Middle frontal gyrus (tissue), 1 donor: ENCODE data around the gene MT1E.
A peak's percentile ranks its signal among the peaks of the same experiment; 100 is the strongest.
"Not testable (repeated sequence)": the region's sequence is repeated elsewhere in the genome, so short reads cannot be mapped to it uniquely, and the experiment has no call there.

Experiments used
- DNase-seq: peaks from one replicate; pipeline ENCODE4 v3.0.0-alpha.2; 2015; ENCODE audit warnings: low spot score; ENCODE audit errors: extremely low spot score

Gene MT1E

DNA sequence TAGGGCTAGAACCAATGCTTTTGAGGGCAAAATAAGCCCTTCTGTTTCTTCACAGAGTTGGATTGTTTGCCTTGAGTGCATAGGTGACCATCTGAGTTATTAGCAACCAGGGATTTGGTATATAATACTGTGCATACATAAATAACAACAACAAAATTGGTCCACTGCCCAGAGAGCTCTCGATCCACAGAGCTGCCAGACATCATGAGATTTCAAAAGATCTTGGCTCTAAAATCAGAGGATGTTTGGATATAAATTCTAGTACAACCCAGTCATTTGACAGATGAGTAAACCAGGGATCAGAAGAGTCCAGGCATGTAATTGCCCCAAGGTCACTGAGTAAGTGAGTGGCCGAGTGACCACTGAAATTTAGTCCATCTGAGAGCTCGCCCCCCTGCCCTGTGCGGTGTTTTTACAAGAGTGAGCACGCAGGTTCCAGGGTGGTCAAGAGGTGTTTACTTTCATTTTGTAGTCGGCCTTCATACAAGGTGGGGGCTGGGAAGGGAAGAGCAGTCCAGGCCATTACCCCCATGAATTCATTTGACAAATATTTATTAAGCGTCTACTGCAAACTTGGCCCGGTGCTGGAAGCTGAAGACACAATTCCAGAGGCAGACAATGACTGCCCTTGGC, 19.0 kb upstream of the MT1E start:
- DNase-seq, result no peak

DNA sequence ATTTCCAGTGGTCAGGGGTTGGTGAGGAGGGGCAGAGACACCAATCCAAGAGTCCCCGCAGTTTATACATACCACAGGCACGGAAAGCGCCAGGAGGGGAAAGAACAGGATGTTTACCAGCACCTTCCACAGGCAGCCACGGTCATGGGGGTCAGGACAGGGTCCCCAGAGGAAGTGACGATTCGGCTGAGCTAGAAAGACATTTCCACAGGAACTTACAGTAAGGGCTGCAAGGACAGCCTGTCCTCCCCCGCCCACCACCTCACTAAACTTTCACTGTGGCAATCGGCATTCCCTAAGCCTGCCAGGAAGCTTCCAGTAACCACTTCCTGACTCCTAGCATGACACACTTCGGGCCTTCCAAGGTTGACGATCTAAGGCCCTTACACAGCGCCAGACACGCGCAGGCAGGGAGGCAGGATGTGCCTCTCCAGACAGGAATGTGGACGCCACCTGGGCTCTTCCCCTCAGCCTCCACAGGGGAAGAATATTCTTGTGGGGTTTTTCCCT, 18.4 kb upstream of the MT1E start:
- DNase-seq, result no peak

DNA sequence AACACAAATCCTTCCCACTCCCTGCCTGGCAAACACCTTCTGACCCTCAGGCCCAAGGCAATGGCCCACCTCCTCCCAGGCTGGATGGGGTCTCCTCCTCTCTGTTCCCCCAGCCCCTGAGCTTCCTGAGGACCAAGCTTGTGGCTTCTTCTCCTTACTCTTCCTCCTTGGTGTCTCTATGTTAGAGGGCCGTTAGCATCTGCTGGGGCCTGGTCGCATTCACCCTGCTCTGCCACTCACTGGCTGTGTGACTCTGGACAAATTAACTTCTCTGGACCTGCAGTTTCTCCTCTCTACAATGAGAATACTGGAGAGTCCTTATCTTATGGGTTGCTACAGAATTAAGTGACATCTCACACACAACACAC, 17.9 kb upstream of the MT1E start:
- DNase-seq, result no peak

DNA sequence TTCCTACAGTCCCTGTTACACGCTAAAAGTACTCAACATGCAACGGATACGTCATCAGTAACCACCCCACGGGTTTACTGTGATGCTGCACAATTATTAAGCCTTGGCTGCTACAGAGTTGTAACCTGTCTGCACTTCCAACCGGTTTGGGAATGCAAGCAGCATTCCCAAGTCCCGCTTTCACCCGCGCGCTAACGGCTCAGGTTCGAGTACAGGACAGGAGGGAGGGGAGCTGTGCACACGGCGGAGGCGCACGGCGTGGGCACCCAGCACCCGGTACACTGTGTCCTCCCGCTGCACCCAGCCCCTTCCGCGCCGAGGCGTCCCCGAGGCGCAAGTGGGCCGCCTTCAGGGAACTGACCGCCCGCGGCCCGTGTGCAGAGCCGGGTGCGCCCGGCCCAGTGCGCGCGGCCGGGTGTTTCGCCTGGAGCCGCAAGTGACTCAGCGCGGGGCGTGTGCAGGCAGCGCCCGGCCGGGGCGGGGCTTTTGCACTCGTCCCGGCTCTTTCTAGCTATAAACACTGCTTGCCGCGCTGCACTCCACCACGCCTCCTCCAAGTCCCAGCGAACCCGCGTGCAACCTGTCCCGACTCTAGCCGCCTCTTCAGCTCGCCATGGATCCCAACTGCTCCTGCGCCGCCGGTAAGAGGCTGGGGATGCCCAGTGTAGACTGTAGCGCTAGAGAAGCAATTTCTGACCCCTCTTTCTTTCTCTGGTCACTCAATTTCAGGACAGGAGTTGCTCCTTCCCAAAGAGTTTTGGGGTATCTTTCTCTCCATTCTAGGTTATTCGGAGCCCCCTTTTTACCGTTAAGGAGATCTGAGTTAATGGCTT, 17.3 kb upstream of the MT1E start, which contains the start of gene MT2A:
TSS of gene MT2A (plus strand) at position 542 of the 833 bp plus-strand sequence. CDS start at position 614, 72 bp downstream.
- peak; percentile 90 for DNase-seq

DNA sequence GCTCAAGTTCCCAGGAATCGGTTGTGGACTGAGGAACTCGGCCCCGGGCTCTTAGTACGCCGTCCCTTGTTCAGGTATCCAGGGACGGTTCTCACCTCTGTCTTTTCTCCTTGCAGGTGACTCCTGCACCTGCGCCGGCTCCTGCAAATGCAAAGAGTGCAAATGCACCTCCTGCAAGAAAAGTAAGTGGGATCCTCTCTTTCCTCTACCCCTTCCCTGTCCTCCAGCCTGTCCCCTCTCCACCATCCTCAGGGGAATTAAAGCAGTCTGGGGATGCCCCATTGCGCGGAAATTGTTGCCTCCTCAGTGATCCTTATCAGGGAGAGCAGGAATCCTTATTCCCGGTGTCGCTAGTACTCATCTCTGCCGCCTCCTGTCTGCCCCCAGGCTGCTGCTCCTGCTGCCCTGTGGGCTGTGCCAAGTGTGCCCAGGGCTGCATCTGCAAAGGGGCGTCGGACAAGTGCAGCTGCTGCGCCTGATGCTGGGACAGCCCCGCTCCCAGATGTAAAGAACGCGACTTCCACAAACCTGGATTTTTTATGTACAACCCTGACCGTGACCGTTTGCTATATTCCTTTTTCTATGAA, 16.6 kb upstream of the MT1E start:
- no peak for DNase-seq

DNA sequence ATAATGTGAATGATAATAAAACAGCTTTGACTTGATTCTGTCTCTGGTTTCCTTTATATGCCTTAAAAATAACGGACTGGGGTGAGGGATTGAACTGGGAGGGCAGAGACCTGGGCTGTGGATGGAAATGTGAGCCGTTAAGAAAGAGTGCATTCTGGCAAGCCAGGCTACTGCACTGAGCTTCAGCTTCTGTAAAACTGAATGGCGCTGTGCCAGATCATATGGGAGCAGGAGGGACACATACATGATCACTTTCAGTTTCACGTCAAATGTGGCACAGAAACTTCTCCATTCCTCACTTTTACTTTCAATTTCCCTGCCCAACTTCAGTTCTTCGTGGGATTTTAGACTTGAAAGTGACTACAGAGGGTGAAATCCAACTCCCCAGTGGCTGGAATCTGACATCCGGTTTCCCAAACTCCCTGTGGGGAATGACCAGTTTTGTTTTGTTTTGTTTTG, 16.1 kb upstream of the MT1E start:
- DNase-seq, result no peak

DNA sequence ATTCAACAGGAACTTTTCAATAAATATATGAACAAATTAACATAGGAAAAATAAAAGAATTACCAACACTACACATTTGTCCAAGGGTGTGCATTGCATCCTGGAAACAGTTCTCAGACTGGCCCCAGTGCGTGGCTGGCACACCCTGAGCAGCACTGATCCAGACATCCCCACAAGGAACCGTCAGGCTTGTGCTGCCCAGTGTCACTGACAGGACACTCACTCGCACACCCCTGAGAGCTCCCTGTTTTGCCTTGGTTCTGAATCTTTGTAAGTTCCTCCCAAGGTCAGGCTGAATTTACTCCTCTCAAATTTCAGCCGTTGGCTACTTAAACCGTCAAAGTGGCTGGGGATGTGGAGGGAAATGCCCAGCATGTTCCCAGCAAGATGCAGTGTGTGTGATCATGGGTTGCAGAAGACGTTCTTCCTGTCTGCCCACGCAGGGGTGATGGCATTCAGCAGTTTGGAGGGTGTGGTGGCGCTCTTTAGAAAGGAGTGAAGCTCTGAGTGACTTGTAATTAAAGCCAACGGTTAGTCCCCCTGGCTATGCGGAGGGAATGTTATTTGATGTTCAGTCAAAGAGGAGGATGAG, 15.5 kb upstream of the MT1E start:
- no peak for DNase-seq

DNA sequence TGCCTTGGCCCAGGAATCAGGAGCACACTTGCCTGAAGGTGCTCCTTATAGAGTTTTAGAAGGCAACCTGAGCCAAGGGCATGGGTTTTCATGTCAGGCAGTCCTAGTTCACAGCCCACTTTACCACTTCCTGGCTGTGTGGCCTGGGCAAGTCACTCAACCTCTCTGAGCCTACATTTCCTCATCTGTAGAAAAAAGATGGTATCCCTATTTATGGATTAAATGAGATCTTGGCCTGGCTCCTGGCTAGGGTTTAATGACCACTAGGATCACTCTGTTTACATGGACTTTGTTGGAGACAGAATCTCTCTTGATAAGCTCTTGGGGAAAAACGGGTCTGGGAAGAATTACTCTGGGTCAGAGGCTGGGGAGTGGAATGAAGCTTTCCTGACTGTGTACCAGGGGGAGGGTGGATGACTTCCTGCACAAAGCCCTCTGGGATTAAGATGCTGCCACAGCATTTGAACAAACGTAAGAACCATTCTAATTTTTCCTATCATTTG, 14.9 kb upstream of the MT1E start:
- DNase-seq, result no peak

DNA sequence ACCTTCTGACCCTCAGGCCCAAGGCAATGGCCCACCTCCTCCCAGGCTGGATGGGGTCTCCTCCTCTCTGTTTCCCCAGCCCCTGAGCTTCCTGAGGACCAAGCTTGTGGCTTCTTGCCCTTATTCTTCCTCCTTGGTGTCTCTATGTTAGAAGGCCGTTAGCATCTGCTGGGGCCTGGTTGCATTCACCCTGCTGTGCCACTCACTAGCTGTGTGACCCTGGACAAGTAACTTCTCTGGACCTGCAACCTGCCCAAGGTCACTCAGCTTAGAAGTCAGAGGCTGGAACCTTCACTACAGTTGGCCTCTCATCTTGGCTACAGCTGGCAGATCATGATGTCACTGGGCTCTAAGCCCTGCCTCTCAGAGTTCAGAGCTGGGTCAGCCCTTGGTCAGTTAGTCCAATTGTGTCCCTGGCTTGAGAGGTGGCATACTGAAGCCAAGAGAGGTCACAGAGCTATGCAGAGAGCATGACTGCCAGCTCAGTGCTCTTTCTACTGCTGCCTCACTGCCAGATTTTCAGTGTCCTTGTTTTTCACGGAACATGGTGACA, 14.2 kb upstream of the MT1E start:
- DNase-seq, result no peak

DNA sequence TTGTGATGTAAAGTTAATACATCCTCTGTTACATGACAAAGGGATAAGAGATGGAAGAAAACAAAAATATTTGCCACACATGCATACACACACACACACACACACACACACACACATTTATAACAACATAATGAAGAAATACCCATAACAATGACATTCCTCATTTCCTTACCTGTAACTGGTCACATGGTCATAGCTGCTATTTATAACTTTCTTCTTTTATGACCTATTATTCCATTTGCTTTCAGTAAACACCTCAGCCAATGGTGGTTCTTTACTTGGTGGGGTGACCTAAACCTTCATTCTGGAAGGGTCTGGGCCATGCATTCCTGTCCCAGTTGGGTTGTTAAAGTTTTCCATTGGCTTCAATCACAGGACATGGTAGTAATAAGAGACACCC, 11.9 kb upstream of the MT1E start:
- DNase-seq, result no peak

DNA sequence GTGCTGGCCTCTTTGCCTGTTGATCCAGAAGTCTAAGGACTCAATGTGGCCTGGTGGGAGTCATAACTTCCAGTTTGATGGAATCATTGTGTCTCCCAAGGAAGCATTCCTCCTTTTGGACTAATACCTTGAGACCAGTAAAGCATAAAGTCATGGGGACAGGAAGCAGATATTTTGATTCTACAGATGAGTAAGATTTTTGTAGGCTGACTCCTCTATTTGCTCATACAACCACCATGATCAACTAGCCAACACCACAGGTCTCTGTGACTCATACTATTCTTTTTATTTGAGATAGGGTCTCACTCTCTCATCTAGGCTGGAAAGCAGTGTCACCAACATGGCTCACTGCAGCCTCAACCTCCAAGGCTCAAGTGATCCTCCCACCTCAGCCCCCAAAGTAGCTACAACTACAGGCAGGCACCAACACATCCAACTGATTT, 11.0 kb upstream of the MT1E start:
- no peak for DNase-seq

DNA sequence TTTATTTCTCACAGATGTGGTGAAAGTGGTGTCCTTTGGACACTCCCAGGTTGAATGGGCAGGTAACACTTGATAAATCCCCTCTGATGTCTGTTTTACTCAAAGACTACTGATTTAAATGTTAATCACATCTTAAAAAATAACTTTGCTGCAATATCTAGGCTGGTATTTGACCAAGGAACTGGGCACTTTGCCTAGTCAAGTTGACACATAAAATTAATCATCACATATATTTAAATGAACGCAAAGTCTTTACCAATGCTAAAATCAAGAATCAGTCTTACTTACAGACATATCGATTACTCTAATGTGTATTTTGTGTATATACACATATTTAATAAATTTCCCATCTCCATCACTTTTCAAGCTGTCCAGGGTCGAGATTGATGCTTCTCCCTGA, 10.2 kb upstream of the MT1E start:
- no peak for DNase-seq

DNA sequence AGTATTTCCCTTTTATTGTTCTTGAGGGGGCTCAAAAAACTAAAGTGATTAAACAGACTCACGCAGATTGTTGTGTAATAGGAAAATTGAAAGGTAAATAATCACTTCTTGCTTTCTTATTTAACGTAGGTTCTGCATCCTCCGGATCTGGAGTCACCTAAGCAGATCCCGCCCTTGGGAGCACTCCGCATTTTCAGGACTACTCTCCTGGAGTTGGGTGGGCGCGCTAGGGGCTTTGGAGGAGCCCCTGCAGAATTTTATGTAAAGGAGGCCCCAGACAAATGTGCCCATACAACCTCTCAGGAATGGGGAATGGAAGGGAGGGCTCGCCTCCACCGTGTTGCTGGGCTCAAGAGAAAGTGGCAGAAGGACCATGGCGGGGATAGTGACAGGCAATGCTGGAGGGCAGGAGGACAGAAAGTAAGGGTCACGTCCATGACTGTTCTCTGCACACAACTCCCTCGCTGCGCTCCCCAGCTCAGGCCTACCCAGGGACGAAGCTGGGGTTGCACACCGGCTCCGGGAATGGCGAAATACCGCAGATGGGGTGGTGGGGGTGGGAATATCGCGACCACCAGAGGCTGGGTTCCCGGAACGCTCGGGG, 8.9 kb upstream of the MT1E start:
- no peak for DNase-seq

DNA sequence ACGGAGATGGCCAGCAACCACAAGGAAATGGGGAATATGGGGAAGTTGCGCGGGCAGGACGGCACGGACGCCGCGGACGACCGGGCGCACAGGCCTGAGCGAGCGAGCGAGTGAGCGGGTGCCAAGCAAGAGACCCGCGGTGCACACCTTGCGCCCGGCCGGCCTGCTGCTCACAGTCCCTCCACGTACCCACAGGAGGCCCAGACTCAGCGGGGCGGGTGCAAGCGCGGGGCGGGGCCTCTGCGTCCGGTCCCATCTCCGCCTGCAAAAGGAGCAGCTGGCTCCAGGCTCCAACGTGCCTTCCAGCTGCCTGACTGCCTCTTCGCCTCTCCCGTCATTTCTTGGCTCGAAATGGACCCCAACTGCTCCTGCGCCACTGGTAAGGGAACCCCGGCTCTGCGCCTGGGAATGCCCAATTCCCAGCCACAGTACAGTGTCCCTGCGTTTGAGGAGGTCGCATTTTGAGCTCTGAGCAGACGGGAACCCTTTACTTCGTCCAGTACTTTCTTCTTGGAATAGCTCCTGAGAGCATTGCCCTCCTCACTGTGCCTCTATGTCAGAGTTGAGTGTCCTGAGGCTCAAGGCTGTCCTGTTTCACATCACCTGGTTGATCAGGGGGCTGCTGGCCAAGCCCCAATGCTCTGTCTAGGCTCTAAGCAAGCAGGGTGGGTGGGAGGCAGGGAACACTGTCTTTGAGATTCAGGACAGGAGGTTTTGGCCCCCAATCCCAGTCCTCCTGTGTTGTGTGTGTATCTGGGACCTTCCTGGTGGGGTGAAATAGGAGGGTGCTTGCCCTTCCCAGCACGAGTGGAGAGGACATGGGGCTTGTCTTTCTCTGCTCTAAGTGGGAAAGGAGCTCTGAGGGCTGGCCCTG, 8.1 kb upstream of the MT1E start:
- no peak for DNase-seq

DNA sequence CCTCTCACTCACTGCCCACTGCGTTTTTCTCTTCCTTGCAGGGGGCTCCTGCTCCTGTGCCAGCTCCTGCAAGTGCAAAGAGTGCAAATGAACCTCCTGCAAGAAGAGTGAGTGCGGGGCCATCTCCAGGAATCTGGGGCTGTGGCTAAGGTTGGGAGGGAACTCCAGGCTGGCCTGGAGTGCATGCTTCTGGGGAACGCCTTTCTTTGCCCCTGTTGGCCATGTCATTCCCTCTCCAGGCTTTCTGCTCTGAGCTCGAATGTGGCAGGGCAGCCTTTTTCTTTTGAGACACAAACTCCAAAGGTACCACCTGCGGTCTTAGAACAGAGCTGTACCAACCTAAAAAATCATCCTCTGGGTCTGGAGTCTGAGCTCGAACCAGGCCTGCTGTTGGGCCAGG, 7.4 kb upstream of the MT1E start:
- no peak for DNase-seq

DNA sequence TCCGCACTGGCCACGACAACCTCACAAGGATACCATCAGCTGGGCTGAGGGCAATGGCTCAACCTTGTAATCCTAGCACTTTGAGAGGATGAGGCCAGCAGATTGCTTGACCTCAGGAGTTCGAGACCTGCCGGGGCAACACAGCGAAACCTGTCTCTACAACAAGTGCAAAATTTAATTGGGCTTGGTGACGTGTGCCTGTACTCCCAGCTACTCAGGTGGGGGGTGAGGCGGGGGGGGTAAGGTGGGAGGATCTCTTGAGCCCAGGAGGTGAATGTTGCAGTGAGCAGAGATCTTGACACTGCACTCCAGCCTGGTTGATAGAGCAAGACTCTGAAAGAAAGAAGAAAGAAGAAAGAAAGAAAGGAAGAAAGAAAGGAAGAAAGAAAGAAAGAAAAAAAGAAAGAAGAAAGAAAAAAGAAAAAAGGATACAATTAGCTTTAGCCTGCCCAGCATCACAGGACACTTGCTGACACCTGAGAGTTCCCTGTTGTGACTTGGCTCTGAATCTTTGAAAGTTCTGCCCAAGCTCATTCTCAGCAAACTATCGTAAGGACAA, 5.2 kb upstream of the MT1E start:
- no peak for DNase-seq

DNA sequence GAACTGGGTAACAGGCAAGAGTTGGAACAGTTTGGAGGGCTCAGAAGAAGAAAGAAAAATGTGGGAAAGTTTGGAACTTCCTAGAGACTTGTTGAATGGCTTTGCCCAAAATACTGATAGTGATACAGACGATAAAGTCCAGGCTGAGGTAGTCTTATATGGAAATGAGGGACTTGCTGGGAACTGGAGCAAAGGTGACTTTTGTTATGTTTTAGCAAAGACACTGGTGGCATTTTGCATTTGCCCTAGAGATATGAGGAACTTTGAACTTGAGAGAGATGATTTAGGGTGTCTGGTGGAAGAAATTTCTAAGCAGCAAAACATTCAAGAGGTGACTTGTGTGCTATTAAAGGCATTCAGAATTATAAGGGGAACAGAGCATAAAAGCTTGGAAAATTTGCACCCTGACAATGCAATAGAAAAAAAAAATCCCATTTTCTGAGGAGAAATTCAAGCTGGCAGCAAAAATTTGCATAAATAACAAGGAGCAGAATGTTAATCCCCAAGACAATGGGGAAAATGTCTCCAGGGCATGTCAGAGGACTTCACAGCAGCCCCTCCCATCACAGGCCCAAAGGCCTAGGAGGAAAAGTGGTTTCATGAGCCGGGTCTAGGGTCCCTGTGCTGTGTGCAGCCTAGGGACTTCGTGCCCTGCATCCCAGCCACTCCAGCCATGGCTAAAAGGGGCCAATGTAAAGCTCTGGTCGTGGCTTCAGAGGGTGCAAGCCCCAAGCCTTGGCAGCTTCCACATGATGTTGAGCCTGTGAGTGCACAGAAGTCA, 3.7 kb upstream of the MT1E start:
- DNase-seq, result not testable (repeated sequence)

DNA sequence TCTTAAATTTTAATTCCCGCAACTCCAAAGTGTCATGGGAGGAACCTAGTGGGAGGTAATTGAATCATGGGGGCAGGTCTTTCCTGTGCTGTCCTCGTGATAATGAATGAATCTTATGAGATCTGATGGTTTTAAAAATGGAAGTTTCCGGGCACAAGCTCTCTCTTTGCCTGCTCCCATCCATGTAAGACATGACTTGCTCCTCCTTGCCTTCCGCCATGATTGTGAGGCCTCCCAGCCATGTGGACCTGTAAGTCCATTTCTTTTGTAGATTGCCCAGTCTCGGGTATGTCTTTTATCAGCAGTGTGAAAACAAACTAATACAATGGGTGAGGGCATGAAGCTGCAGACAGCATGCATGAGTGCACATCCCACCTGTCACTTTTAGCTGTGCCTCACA, 2.4 kb upstream of the MT1E start:
- not testable (repeated sequence) for DNase-seq

DNA sequence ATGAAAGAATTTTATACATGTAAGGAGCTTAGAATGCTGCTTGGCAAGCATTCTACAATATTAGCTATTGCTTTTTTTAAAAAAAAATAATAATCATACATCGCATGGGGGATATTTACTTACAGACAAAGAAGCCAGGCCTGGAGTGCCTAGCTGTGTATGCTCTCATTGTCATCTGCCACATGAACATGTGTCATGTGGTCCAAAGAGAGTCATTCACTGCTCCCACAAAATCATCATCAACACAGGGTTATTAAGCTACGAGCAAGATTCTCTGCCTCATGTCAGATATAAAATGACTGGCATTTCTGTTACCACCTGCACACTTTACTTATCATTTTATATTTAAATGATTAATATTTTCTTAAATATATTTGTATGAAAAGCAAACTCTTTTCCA, 1.9 kb upstream of the MT1E start:
- DNase-seq, result no peak
